NCI-H2227 treated with DMSO at 0.1 percent for 48 hours (cell line): ENCODE data around the gene AATK.

Experiments
- DNase-seq: peaks from one replicate; lab custom pipeline; 2025; lab: John Stamatoyannopoulos, UW

The AATK gene

DNA sequence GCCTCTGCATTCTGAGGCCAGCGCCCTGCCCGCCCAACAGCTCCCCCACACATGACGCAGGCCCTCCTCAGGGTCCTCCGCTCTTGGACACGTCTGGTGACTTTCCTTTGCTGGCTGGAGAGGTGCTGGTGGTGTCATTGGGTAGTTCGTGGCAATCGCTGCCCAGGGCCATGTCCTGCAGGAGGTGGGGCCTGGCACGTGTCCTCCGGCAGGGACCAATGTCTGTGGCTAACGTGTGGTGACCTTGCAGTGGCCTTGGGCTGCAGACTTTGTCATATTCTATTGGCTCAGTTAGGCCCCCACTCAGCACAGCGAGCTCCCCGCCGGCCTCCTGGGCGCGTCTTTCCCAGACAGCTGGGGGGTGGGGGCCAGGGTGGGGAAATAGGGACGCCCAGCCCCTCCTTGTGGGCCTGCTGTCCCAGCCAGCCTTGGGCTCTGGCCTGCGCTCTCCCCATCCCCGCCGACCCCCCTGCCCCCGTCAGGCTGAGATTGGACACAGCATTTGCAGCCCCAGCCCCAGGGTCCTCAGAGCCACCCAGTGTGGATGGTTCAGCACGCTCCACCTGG, 52.8 kb downstream of the AATK start:
- DNase-seq = no peak

DNA sequence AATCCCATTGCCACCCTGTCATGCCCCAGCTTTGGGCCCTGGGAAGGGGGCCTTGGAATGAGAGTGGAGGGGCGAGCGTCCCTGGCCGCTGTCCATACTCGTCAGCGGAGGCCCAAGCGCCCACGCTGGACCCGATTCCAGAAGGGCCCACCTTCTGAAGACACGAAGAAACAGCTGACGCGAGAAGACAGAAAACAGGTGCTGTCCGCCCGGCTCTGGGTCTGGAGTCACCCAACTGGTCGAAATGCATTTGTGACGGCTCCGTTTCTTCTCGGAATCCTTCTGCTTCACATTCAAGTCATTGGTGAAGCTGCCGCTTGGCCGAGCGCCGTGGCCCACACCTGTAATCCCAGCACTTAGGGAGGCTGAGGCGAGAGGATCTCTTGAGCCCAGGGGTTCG, 53.6 kb downstream of the AATK start:
- no peak for DNase-seq

DNA sequence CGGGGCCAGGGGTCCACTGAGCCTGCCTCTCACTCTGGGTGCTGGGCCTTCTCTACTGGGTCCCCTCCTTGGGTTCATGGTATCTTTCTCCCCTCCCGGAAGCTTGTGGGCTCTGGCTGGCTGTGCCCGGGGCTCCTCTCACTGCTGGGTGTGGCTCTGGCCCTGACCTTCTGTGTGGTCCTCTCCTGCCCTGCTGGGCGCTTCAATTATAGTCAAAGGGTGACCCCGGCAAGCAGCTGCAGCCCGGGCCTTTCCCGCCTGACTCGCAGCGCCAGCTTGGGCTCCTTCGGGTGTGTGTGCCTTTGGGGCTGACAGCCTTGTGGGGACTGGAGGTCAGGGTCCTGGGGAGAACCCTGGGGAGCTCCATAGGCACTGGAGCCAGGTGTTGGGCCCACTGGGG, 55.0 kb downstream of the AATK start:
- no peak for DNase-seq

DNA sequence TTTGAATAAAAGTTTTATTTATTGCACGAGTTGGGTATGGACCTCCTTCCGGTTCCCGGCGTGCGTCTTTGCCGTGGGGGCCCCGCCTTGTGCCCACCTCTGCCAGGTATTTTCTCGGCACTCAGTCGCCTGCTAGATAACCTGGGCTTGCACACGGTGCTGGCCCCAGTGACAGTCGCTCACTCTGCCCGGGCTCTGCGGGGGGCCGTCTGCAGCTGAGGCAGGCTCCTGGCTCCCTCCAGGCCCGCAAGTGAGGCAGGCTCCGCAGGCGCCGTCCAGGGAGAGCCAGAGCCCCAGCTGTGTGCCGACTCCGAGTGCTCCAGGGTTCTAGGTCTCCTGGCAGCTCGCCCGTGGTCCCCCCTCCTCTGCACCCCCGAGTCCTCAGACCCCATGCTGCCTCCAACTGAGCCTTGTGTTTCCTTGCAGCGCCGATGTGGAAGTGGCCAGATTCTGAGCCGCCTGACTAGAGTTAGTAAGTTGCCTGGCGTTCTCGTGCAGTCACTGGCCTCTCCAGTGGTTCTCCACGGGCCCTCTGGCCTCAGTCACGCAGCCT, 55.5 kb downstream of the AATK start:
- no peak for DNase-seq

DNA sequence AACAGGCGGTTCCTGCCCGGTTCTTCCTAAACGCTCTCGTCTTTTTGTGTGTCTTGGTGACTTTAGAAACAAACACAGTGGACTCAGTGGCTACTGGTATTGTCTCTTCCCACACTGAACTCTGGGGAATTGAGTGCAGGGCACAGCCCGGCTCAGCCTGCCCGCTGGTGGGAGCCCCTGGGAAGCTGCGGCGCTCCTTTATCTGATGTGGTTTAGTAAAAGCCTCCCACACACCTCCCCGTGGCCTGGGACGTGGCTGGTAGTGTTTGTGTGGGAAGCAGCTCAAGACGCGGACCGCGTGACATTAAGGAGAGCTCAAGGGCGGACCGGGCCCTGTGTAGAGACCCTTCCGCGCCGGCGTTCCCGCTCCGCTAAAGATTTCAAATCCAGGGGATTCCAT, 56.1 kb downstream of the AATK start:
- DNase-seq = no peak

DNA sequence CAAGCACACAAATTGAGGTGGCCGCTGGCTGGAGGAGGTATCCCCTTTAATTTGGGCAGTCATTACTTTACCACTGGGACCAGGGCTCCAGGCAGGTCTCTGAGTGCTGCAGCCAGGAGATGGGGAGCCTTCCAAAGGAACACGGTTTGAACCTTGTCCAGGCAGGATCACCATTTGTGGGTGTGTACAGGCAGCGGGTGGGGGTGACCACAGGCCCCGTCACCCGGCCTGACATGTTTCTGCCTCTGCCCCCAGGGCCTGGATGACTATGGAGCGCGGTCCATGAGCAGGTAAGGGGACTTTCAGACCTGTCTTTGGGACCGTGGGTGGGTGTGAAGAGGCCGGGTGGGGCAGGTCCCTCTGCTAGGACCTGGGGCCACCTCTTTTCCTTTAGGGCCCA, 57.8 kb downstream of the AATK start:
- DNase-seq = no peak

DNA sequence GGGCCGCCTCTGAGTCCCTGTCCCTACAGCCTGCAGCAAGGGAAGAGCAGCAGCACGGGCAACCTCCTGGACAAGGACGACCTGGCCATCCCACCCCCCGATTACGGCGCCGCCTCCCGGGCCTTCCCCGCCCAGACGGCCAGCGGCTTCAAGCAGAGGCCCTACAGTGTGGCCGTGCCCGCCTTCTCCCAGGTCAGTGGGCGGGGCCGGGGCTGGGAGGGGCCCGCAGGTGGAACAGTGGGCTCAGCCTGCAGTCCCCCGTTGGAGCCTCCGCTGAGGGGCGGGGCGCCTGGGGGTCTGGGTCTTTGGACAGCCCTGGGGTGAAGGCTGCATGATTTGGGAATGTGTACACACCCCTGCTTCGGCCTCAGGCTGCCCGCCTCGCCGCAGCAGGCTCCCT, 59.3 kb downstream of the AATK start:
- DNase-seq = no peak

DNA sequence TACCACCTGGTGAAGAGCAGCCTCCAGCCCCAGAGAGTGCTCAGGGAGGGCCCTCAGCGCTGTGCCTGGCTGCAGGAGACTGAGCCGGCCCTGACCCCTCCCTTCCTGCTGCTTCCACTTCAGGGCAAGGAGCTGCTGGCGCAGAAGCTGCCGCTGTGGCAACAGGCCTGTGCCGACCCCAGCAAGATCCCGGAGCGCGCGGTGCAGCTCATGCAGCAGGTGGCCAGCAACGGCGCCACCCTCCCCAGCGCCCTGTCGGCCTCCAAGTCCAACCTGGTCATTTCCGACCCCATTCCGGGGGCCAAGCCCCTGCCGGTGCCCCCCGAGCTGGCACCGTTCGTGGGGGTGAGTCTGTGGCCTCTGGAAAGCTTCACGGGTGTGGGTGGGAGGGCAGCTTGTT, 62.6 kb downstream of the AATK start:
- no peak for DNase-seq

DNA sequence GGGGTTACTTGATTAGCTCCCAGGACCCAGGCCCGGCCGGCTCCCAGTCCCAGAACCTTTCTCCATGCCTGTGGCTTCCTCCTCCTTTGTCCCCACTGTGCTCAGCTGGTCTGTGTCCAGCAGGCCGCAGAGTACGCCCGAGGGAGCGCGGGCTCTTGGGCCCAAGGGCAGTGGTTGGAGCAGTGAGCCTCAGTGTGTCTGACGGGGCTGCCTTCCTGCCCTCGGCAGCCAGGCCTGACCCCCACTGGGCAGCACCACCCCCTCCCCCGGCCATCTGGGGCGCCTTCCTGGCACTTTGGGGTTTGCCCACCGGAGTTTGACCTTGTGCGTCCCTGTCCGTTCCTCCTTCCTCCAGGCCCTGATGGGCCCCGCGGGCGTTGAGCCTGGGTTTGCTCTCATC, 63.2 kb downstream of the AATK start:
- no peak for DNase-seq

DNA sequence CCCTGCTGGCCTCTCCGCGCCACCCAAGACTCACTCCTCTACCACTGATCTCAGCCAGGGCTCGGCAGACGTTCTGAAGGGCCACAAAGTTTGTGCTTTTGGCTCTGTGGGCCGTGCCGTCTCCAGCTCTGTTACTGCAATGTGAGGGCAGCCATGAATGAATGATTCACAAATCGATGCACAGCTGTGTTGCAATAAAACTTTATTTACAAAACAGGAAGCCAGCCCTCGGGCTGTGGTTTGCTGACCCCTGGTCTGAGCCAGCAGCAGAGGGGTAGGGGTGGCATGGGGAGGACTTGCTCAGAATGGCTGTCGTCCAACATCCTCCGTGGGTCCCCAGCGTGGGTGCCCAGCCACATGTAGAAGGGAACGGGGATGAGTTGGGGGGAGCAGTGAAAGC, 63.7 kb downstream of the AATK start:
- DNase-seq = no peak

DNA sequence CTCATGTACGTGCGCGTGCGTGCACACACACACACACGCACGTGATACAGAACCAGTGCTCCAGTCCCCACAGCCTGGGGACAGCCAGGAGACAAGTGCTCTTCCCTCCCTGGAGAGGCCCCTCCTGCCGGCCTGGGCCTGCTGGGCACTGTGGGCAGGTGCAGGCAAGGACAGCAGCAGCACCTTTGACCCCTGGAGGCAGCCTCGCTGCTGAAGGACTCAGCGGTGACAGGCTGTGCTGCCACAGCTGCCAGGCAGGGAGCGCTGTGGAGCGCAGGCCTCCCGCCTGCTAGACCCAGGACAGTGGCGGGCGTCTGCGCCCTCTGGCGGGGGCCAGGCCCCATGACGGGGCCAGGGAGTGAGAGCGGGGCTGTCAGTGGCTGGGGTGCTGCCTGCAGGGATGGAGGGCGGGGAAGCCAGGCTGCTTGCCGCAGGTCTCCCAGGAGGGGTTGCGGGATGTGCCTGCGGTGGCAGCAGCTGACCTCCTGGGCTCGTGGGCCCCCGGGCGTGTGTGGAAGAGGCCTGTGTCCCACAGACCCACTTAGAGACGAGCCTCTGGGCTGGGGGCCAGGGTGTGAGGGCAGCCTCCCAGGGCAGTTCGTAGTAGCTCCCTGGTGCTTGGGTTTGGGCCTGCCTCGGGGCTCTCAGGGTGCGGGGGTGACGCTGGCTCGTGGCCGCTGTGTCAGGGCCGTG, 64.3 kb downstream of the AATK start:
- no peak for DNase-seq

DNA sequence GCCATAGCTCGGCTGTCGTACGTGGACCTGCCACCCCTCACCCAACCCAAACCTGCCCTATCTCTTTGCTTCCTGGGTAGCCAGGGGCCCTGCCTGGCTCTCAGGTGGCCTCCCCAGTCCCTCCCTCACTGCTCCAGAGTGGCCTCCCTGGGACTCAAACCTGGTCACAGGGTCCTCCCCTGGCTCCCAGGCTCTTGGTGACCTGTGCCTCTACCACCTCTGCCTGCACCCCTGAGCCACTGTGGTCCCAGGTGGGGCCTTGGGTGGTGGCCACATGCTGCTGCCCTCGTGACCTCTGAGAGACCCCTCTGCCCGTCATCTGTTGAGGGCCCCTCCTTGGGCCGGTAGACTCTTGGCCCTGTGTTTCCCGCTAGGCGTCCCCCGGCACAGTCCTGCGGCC, 65.4 kb downstream of the AATK start:
- DNase-seq = no peak

DNA sequence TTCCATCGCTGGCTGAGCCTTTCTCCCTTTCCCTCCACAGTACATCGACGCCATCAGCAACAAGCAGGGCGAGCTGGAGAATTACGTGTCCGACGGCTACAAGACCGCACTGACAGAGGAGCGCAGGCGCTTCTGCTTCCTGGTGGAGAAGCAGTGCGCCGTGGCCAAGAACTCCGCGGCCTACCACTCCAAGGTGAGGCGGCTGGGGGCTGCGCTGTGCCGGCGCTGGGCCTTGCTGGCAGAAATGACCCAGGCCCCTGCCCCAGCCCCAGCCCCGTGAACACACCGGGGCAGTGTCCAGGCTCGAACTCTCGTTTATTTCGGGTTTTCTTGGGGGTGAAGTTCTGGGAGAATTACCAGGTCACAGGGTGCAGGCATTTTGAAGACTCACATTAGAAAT, 66.1 kb downstream of the AATK start:
- DNase-seq = no peak

DNA sequence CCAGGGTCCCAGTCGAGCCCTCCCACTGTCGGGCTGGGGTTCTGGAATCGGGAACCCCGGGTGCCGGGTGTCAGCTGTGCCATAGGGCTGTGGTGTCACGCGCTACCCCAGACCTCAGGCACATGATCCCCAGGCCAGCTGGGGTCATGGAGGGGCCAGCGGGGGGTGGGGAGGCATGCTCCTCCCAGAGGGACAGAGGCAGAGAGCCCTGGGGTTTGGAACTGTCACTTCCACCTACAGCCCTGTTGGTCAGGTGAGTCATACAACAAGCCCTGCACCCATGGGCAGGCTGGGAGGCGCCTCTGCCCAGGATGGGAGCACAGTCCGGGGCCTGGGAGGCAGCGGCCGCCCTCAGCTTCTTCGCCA, 68.1 kb downstream of the AATK start:
- DNase-seq = no peak

DNA sequence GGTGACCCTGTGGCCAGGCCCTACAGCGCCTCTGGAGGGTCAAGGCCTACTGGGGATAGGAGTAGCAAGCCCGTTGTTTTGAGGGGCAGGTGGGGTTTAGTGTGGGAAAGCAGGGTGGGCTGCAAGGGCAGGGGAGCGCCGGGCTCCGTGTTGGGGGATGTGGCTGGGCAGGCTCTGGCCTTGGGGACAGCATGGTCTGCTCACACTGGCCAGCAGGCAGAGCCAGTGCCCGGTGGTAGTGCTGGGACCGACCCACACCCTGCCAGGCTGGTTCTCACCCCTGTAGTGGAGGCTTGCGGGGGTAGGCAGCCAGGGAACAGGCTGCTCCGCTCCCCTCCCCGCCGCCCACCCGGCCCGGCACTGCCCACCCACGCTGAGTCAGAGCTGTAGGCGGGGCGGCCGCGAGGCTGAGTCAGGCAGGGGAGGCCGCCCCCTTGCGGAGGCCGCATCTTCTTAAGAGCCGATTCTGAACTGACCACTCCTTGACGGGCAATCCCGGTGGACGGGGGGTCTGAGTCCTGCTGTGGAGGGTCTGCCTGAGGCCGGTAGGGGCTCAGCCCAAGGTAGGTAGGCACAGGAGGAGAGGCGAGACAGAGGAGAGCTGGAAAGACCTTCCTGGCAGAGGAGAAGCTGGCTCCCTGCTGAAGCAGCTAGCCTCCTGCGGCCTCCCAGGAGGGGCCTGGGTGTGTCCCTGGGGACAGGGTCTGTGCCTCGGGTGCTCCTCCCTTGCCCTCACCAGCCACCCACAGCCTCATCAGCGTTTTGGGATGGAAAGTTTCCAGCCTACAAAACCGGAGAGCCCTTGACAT, 68.7 kb downstream of the AATK start:
- peak; percentile 70 for DNase-seq

DNA sequence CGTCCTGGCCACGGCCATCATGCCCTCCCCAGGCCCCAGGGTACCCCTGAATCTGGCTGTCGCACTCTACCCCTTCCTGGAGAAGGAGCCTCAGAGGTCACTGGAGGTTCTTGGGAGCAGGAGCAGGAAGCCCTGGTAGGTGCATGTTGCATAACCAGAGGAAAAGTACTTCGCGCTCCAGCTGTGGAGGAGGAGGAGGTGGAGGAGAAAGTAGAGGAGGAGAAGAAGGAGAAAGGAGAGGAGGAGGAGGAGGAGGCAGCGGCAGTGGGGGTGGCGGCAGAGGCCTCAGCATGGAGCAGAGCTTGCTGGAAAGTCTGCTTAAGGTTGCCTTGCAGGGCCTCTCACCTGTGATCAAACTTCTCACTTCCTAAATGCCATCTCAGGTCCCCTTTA, 69.3 kb downstream of the AATK start:
- DNase-seq = no peak

DNA sequence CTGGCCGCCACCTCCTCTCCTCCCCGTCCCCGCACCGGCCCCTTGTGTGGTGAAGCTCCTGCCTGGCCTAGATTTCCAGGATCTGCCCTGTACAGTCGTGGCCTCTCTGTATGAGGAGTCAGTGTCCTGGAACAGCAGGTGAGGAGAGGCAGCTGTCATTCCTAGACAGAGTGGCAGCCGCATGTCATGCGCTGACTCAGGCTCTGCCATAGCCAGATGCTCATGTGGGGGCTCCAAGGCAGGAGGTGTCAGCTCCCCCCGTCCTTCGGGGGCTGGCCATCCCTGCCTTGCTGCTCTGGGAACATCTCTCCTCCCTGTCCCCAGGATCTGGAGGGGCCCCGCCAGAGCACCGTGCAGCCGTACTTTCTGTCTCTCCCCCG, 70.6 kb downstream of the AATK start:
- no peak for DNase-seq

DNA sequence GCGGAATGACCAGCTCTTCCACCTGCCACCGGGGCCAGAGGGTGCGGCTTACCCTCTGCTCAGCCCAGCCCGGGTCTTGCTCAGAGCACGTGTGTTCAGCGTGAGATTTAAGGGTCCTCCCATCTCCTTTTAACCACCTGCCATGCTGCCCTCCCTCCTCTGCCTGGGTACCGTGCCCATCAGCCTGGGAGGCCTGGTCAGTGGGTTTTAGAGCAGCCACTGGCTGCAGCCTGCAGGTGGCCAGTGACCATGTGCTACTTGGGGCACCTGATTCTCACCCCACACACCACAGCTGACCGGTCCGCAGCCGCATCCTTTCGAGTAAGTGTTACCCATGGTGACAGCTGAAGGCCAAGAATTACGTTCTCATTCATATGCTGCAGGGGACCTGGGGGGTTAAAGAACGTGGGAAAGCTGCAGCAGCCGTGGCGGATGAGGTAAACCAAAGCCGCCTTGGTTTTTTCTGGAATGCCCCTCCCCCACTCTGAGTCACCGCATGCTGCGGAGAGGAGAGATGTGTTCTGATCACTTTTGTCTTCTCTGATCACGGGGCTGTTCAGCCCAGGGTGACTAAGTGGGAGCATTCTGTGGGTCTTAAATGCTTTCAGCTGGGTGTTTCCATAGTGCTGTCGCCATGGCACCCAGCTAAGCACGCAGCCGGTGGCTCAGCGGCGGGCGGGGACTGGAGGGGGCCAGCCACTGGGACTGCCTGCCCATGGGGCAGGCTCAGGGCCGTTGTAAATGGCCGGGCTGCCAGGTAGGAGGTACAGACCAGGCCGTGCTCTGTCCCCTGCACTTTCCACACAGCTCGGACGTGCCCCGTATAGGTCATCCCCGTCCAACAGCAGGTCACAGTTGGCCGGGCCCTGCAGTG, 71.3 kb downstream of the AATK start:
- DNase-seq = peak; percentile 88

DNA sequence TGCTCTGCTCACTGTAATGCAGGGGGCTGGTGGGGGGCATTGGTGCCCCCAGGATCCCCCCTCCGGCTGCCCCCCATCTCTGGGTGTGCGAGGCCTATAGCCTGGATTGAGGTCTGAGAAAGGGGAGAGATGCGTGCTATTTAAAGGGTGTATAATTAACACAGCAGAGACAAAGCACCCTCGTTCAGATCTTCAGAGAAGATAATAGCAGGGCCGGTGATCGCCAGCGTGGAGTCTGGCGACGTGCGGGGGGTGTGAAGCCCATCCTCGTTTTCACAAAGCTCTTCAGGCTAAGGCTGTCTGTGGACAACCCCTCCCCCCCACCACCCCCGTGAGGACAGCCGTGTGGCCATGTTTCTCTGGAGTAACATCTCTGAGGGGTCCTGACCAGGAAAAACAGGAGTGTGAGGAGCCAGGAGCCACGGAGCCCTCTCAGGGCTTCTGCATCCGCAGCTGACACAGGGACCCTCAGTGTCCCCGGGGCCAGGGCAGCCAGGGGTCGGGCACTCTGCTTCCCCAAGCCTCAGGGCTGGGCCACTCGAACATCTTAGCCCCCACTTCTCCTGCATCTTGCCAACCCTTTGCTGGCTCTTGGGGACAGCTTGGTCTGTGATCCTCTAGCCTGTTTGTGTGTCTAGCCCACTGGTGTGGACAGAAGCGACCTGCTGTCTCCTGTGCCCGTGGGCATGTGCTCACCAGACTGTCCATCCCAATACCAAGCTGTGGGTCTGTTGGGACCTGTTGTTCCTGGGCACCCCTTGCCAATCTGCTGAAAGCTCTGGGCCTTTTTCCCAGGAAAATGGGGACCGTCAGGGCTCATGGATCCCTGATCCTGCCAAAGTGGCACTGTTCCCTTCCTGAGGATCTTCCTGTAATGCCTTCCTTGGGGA, 72.2 kb downstream of the AATK start:
- peak; percentile 74 for DNase-seq

DNA sequence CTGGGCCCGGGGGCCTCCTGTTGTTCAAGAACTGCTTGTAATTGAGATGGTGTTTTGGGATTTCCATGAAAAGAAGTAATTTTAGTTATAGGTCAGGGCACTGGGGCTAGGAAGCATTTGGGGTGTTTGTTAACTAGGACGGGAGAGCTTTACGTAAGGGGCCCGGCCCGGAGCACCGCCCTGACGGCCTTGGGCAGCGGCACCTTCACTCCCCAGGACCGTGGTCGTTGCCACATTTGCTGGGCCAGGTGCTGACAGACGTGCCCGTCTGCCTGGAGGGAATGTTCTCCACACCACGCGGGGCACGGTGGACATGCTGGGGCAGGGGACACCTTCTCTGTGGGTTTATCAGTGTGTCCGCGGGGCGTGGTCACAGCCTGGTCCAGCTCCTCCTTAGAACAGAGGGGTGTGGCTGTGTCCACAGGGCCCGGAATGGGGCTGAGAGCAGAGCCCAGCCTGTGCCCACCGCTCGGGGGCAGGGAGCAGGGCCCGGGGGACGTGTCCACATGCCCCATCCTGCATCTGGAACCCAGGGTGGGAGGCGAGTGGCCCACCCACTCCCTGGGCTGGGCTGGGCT, 73.4 kb downstream of the AATK start:
- no peak for DNase-seq
